Measurements from ENCODE around the gene PALD1. TPM values are rescaled to one million over a fixed set of nuclear protein-coding genes. Genes with fewer than 3 reads are reported as not detected.

PALD1 gene
- total and polyA plus RNA-seq, 2 of the 4 experiments (the other 2 are of a cell fraction): 0.12 to 0.18 TPM

GRCh38 chr10:70584909-70585544, 106.5 kb downstream of the PALD1 start:
- TF ChIP-seq MAFK (IDR thresholded peaks at IDR 0.05; ENCODE audit: low read depth, low read length) (peak; percentile 23; the same call in 1 of the 2 replicates), MXI1 (IDR thresholded peaks at IDR 0.05; ENCODE audit: borderline replicate concordance, low read depth, low read length) (no peak)
- Histone ChIP-seq H4K91ac (ENCODE audit: insufficient read depth, low read depth, low read length) (no peak overlapping the region), H3K23ac (ENCODE audit: low read depth, low read length) (no peak overlapping the region), H4K5ac (ENCODE audit: low read depth, low read length) (no peak overlapping the region), H2BK20ac (ENCODE audit: low read depth, low read length) (no peak overlapping the region), H2BK120ac (ENCODE audit: low read depth, low read length) (no peak overlapping the region), H3K27me3 (ENCODE audit: control insufficient read depth, insufficient read depth, low read length) (peaks cover 30% of the 10 kb centered on the region), H3K4me2 (ENCODE audit: low read depth, low read length) (no peak overlapping the region), H3K18ac (ENCODE audit: low read depth, low read length) (no peak overlapping the region), H3K36me3 (ENCODE audit: control insufficient read depth, insufficient read depth, low read length) (no peaks in the 10 kb centered on the region), H3K14ac (replicated peaks; ENCODE audit: low read depth, low read length) (no peak overlapping the region), H3K4me1 (ENCODE audit: control insufficient read depth, insufficient read depth, low read length) (peaks cover 3% of the 10 kb centered on the region; the same call in 1 of the 2 replicates), H2BK15ac (ENCODE audit: low read depth, low read length) (no peak overlapping the region), H3K27ac (ENCODE audit: insufficient read depth, low read length) (no peak overlapping the region), H2AFZ (replicated peaks; ENCODE audit: low read length, poor library complexity) (no peak overlapping the region), H3K4ac (ENCODE audit: low read depth, low read length) (no peak overlapping the region), H3K9me3 (ENCODE audit: control insufficient read depth, insufficient read depth, low read length) (no peaks in the 10 kb centered on the region), H4K20me1 (ENCODE audit: insufficient read depth, low read length) (no peaks in the 10 kb centered on the region), H2AK5ac (ENCODE audit: low read depth, low read length) (no peak overlapping the region), H2AK9ac (replicated peaks; ENCODE audit: low read depth, low read length, poor library complexity) (no peak overlapping the region), H3K56ac (ENCODE audit: extremely low read depth, insufficient read depth, low read length) (no peak overlapping the region), H3K9me1 (ENCODE audit: insufficient read depth, low read length) (no peaks in the 10 kb centered on the region), H3K9ac (ENCODE audit: low read depth, low read length) (no peak overlapping the region), H3K4me3 (ENCODE audit: insufficient read depth, low read depth, low read length) (no peak overlapping the region), H4K8ac (ENCODE audit: low read depth in 2 of 2, low read length in 2 of 2) (no peak overlapping the region), H2BK5ac (ENCODE audit: low read depth, low read length, poor library complexity, severe bottlenecking) (no peak overlapping the region), H3K79me1 (ENCODE audit: low read depth in 1 of 2, low read length in 2 of 2) (no peaks in the 10 kb centered on the region)
- ChIA-PET POLR2A (ENCODE audit: unreplicated experiment) (no interaction called here), CTCF (no interaction called here)
- intact Hi-C loops (cut with micrococcal nuclease) (no loop called here), in situ Hi-C loops (cut with MboI; ENCODE audit: low sequenced_read_pairs) (no loop called here), dilution Hi-C loops (cut with HindIII; ENCODE audit: low sequenced_read_pairs, unreplicated experiment) (no loop called here)
- DNase-seq (no peak), ATAC-seq (ENCODE audit: low read depth) (no peak; the same call in 1 of the 2 replicates)
- no TSS peak for BruUV-seq (replicated peaks)
- no CpG with 5 or more reads among the region's 7 CpGs for WGBS, 2 experiments (ENCODE audit: extremely low coverage in 2 of 2, insufficient read length in 1 of 2)

Data from IMR-90 (cell line).